GM19240 (cell line): Measurements from ENCODE around the gene TANC2.
A peak's percentile ranks its signal among the peaks of the same experiment; 100 is the strongest.

Experiments used
- DNase-seq: peaks from one replicate; pipeline ENCODE4 v3.0.0; 2011; ENCODE audit warnings: low spot score; ENCODE audit not compliant: insufficient read length

TANC2 gene

DNA sequence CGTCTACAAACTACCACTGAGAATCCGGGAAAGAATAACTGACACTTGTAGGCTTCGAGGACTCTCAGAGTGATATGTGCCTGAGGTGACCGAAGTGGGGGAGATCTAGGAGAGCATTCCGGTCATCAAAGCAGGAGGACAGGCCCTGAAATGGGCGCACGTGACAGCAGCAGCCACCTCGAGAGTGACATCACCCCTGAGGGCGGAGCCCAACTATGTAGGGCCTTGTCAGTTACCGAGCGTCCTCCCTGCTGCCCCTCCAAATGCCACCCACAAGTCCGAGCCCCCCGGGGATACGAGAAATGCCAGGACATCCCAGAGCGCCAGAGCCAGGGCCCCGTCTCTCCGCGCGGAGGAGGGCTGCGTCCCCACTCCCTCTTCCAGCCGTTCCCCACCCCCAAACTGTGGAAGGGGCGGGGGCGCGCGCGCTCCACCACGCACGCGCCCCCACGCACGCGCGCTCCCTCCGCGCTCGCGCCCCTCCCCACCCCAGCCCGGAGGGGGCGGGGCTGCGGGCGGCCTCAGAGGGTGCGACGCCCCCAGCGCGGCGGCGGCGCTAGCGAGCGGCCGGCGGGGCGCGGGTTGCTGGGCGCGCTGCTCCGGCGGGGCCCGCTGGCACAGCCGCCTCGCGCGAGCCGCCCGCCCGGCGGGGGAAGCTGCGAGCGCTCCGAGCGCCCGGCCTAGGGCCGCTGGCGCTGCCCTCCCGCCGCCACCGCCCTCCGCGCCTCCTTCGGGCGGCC, at the start of gene TANC2:
TANC2 (plus strand) TSS at position 550 of the 740 bp plus-strand sequence. CDS start 43,325 bp downstream, outside the sequence.
- peak; percentile 9 for DNase-seq

DNA sequence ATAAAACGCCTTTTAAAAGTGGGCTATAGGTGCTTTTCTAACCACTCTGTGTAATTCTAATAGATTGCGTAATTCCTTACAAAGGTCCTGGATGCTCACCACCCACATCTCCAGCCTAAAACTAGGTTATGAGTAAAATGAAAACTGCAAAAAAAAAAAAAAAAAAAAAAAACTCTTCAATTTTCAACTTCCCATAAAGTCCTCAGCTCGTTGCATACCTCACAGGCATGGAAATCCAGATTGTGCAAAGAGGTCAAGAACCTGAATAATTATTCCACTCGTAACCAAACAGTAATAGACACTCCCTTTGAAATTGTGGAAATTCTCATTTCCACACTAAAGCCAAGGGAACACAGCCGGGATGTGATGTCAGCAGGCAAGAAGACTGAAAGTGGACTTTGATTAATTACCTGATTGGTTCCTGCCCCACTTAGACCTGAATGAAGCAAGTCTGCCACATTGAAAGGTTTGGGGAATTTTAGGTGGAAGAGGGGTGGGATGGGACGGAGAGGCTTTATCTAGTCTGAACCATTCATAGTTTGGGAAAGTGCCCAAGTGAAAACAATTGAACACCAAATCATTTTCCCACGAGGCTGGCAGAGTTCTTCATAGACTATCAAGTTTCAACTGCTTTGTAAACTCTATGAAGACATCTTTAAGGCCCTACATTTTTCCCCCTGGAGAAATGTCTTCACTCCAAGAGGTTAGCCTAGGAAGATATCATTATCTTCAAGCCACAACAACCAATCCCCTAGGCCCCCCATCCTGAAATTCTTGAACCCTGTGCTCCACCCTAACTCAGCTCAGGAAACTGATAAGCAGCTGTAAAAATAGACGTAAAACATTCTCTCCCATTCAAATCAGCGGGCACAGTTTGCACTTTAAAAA, 49.1 kb upstream of the TANC2 start:
- DNase-seq: no peak

DNA sequence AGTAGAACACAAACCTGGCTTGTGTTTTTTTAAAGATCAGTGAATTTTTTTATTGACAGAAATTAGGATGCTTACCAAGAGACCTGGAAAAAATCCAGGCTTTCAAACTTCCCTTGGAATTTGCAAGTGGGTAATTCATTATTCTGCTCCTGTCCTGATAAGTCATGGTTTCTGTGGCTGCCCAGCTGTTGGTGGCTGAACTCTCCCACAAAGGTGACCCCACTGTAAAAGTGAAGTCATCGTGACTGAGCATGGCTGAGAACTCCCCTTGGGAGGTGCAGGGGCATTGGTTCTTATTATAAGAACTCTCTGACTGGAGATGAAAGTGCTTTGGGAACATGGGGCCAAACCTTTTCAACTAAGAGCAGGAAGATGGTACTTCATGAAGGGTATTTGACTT, 46.6 kb upstream of the TANC2 start:
- DNase-seq: no peak

DNA sequence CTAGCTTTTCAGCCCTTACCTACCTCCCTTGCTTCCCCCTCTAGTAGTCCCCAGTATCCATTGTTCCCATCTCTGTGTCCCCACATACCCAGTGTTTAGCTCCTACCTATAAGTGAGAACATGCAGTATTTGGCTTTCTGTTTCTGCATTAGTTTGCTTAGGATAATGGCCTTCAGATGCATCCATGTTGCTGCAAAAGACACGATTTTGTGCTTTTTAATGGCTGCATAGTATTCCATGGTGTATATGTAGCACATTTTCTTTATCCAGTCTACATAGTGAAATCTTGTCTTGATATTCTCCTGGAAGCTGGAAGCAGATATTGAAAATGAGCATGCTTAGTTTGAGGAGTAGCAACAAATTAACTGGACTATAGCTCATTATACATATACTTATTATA, 45.7 kb upstream of the TANC2 start:
- no peak for DNase-seq

DNA sequence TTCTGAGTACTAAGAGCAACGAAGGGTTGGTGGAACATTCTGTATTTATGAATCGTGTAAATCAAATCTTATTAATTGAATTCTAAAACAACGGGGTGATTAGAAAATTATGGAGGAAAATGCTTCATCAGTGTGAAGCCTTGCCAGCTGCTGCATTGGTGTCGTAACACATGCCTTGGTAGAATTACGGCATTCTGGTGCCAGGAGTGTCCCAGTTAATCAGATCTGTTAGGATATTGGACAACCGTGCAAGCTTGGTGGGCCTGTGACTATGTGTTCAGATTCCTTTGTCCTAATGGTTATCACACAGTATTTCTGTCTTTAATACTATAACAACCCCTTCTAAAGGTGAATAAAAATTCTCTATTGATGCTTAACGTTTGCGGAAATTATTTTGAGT, 44.2 kb upstream of the TANC2 start:
- DNase-seq: no peak

DNA sequence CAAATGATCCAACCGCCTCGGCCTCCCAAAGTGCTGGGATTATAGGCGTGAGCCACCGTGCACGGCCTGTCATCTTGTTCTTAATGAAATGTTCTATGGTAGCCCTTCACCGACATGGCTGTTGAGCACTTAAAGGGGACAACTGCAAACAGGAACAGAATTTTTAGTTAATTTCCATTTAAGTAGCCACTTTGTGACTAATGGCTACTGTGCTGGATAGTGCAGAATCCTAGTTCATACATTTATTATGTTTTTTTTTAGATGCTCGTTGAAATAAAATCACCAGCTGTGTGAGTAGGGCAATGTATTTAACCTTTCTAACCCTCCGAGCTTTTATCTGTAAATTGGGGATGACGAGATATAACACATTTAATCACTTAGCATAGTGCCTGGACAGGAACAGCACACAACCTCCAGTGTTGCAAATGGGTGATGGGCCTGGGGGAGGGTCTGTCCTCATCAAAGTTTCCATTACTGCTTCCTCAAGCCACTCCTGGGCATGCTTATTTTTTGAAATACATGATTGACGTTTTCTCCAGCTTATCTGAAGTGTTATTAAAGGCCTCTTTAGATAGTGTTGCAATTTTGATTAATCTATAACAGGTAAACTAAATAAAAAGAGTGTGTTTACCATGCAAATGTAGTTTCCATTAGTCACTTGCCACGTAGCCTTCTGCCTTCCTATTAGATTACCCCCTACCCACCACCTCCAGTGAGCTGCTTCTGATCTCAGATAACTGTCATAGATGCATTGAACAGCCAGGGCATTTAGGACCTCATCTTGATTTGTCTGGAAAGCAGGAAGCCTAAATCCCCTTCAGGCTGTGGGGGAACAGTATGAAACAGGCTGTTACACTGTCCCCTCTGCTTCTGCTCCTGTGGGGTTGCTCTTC, 42.5 kb upstream of the TANC2 start:
- DNase-seq: no peak

DNA sequence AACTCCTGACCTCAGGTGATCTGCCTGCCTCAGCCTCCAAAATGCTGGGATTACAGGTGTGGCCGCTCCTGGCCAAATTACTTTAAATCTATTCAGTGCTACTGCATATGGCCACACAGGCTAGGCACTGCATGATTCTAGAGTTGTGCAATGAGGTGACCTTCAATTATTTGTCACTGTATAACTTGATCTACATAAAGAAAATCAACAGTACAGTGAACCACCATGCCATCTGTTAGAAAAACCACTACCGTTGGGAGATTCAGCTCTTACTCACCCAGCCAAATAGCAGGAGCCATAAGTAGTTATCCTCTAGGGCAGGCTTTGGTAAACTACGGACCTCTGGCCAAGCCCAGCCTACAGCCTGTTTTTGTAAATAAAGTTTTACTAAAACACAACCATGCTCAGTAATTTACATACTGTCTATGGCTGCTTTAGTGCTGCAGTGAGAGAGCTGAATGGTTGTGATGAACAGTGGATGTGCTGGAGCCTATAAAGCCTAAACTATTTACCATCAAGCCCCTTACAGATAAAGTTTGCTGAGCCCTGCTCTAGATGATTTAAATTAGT, 40.7 kb upstream of the TANC2 start:
- no peak for DNase-seq

DNA sequence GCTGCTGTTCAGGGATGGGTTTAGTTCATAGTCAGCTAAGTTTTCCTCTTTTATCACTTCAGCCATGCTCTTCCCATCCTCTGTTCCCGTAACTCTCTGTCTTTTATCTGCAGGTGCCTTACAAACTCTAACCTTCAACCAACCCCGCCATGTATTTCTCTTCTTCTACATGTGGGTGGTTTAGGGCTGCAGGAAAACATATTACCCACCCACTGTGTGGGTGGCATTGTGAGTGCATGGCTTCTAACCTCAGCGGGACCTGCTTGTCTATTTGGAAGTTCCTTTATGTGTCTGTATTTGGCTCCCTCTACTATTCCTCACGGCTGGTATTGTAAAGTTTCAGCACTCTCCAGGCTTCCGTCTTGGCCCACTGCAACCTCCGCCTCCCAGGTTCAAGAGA, 39.0 kb upstream of the TANC2 start:
- no peak for DNase-seq

DNA sequence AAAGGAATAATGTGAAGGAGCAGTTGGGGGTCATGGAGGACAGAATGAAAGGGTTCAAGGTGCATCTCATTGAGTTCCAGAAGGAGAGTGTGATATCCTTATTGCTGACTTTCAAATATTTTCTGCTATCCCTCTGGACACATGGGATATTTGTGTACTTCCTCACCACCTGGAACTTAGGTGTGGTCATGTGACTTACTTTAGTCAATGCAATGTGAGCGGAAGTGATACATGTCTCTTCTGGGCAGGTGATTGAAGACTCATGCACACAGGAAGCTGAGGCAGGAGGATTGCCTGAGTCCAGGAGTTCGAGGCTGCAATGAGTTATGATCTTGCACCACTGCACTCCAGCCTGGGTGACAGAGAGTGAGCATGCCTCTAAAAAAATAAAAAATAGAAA, 36.7 kb upstream of the TANC2 start:
- DNase-seq: no peak

DNA sequence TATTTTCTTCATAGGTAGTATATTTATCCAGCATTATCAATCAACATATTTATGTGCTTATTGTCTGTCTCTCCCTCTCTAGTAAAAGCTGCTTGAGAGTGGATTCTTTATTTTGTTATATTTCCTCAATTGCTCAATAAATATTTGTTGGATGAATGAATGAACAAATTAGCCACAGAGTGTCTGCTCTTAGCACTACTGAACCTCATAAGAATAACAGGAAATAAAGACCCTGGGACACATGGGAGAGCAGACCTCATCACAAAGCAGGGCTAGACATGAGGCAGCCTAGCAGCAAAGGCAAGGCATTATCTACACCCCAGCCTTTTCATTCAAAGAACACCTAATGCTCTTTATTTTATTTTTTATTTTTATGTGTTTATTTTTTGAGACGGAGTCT, 34.9 kb upstream of the TANC2 start:
- no peak for DNase-seq

DNA sequence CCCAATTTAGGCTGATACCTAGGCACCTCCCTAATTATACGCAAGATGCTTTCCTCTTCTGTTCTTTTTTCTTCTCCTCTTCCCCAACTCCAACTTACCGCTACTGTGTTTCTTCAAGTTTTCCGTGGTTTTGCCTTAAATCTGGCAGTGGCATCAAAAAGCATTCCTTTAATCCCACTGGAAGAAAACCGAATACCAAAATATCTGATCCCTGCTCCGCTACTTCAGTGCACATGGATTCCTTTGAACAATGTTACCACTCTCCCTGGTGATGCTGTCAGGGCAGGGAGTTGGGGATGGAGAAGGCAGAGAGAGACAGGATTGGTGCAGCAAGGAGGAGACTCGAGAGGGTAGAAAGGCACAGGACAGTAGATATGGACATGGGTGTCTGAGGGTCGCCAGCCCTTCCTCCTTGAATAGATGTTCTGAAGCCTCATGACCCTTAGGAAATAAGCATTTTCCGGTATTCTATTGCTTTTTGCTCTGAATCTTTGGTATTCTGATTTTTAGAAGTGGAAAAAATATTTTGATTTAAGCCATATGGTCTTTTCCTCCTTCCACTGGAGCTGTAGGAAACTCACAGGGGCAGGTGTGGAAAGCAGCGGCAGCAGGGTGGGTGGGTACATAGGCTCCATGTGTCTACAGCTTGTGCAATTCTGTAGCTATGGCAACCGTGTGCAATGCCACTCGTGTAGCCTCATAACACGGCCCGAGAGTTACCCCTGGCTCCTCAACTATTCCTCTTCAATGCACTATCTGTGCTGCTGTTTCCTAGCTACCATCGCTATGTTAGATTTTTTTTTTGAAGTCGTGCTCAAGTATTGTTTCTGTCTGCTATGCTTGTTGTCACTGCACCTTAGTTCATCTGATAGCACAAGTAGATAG, 32.3 kb upstream of the TANC2 start:
- DNase-seq: no peak

DNA sequence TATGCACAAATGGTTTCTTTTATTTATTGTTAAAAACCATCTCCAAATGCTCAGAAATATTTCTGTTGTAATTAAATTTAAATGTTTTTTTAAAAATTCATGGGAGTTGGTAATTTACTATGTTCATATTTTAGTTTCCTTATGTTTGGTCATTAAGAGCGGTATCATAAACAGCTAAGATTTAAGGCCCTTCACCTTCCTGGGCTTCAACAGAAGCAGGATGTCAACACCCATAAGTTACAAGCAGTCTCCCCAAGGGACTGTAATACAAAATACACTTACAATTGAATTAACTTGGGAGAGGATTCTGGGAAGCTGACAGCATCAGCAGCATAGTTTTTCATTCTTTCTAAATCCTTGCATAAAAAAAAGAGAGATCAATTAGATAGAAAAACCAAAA, 30.9 kb upstream of the TANC2 start:
- DNase-seq: no peak

DNA sequence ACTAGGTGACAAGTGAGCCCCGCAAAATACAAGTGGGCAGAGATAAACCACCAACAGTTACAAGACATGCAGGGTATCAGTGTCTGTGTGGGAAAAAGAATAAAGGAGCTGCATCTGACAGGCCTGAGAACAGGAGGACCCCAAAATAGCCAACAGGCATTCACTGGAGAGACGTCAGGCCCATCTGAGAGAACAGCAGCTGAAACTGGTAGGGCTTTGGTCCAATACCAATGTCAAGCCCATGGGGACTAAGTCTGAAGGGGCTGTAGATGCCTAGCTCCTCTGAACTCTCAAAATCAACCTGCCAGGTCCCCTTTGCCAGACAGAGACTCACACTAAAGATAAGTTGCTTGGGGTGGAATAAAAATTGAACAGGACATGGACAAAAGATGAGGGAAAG, 30.5 kb upstream of the TANC2 start:
- no peak for DNase-seq

DNA sequence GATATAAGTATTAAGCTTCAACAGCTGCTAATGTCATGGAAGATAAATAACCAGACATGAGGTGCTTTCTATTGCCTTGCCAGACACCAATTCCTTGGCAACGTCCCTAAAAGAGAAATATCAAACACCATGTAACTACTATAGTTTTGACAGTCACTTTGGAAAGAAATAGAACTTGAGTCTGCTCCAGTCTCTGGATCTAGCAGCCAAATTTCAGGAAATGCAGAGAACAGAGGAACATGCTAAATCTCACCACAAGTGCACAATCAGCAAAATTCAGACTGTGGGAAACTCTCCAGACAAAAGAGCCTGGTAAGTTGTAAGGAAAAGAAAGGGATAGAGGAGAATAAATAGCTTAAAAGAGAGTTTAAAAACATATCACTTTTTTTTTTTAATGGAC, 28.4 kb upstream of the TANC2 start:
- DNase-seq: no peak

DNA sequence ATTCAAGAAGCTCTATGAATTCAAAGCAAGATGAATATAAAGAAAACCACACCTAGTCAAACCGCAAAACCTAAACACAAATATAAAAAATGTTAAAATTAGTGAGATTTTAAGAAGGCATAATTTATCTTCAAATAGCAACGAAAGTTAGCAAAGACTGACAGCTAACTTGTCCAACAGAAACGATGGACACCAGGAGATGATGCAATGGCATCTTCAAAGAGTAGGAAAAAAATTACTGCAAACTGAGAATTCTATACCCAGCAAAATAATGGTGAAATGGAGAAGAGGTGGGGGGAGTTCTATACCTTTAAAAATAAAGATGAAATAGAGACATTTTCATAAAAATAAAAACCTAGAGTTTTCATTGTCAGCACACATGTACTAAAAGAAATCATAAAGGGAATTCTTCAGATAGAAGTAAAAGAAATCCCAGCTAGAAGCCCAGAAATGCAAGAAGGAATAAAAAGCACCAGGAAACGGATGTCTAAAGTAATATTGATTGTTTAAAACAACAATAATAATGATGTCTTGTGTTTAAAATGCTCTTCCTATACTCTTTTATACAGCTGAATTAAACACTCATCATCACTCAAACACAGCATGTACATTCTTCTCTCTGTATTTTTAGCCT, 24.6 kb upstream of the TANC2 start:
- no peak for DNase-seq

DNA sequence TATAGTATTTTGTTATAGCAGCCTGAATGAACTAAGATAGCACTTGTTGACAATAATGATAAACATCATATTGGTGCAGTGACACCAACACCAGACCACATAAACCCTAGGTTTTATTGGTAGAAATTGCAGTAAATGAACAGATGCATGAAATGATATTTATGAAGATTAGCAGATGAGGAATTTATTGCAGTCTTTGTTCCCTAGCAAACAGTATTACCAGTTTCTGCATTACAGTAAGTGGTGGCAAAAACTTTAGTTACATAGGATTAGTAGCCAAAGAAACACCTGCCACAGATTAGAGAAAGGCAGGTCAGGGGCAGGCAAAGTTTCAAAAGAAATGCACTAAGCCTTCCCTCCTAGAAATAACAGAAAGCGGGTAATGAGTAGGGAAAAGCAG, 17.7 kb upstream of the TANC2 start:
- no peak for DNase-seq

DNA sequence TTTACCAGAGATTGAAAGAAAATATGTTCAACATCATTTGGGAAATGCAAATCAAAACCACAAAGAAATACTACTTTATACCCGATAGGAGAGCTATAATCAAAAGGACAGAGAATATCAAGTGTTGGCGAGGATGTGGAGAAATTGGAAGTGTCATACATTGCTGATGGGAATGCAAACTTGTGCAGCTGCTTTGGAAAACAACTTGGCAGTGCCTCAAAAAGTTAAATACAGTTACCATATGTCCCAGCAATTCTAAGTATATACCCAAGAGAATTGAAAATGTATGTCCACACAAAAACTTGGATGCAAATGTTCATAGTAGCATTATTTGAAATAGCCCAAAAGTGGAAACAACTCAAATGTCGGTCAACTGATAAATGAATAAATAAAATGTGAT, 17.0 kb upstream of the TANC2 start:
- no peak for DNase-seq

DNA sequence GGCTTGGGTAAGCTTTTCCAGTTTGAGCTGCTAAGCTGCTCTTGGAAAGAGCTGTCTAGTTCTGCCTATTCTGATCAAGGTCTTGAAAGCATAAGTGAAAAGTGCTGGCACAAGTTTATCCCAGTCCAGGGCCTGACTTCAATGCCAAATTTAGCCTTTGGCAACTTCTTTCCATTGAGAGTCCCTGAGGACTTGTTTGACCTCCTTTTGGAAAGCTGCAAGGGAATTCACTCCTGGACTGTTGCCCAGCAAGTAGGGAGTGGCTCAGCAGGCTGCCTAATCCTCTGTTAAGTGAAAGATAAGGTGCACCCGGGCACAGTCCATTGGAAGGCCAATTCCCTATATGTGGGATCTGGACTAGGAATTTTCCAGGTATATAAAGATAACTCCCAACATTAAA, 16.0 kb upstream of the TANC2 start:
- DNase-seq: no peak

DNA sequence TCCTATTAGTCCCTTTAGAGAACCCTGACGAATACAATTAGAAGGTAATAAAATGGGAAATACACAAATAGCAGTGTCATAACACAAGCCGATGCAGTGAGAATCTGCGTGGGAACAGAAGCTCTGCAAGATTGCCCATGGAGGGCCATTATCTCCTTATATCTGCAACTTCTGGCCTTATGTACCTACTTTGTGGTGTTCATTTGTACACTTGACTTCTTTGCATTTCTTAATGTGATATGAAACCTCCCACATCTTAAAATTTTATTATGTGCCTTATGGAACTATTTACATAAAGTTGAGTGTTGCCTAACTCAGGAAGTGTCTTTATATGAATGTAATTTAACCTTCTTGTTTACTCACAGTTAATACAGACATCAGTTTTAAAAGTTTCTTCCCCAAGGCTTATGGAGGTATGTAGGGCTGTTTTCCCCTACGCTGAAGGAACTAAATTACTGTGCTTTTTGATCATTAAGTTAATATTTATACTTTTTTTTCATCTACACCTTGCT, 10.1 kb upstream of the TANC2 start:
- DNase-seq: no peak

DNA sequence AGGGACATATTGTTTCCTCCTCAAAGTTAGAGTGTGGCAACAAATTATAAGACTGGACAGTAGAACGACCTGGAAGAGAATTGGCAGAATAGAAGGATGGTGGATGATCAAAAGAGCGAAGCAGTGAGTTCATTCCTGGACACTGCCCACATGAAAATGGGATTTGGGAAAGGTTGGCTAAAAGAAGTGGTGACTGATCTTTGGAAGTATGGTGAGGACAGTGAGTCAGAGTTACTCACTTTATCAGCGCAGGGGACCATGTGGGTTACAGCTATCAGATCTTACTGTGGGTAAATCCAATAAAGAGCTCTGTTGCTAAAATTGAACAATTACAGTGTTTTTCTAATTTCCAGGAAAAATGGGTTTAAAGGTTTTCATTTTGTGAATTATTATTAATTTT, 2.7 kb upstream of the TANC2 start:
- no peak for DNase-seq
